Tongue (tissue), 2 donors: Measurements from ENCODE around the gene CHST9. TPM values are rescaled to one million over a fixed set of nuclear protein-coding genes. Genes with fewer than 3 reads are reported as not detected.

Source experiments
- DNase-seq: peaks from one replicate; pipeline ENCODE4 v3.0.0-alpha.2; 2015
- total RNA-seq: library from RNA; depleted of rRNA; stranded (reverse); fragments of >200 nt; gene quantifications from one replicate; pipeline ENCODE4 v1.2.3, GENCODE V29; 2014

Gene CHST9
- total RNA-seq, 1 donor from 2014 or later: 6.2 TPM

GRCh38 chr18:26863921-26864497, 321.1 kb downstream of the CHST9 start:
- DNase-seq: peak; percentile 34

DNA sequence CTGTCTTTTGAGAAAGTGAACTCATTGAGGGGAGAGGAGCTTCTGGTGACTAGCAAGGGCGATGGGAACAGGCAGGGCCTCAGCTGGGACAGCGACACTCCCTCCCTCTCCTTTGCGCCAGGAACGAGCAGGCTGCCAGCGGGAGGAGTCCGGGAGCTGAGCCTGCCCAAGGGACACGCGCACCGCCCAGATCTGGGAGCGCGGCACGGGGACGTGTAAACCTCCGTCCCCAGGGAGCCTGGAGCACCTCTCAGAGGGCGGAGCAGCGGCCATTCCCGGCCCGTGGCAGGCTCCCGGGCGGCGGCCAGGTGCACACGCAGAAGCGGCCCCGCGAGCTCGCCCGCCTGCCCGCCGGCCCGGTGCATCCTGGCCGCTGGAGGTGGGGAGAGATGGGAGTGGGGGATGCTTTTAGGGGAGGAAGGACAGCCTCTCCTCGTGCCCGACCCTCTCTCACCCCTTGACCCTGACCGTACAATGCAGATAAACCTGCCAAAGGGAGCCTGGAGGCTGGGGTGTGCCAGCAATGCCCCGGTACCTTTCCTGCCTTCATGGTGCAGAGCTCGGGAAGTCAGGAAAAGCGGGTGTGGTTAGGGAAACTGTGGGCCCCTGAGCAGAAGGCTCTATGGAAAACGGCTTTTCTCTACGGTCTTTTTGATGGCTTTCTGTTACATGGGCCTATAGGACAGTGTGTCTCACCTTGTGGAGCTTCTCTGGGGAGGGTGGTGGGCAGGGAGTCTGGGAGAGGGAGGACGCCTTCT, 321.8 kb downstream of the CHST9 start:
- peak; percentile 70 for DNase-seq

DNA sequence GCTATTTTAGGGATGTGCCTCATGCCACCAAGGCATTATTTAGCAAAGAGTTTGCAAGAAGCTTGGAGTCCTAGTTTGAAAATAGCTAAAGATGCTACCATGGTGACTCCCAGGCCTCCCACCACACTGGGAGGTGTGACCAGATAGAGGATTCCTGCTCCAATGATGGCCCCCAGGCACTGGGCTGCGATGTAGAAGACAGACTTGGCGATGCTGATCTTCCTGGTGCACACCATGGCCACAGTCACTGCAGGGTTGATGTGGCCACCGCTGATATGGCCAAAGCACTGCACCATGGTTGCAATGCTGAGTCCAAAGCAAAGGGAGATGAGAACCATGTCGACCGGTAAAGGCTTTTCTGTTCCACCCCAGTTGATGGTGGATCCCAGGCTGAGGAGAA, 323.0 kb downstream of the CHST9 start:
- no peak for DNase-seq
